Anterior cingulate cortex (tissue), 58 donors: Measurements from ENCODE around the gene RELN.
A peak's percentile ranks its signal among the peaks of the same experiment; 100 is the strongest.

ENCODE experiments used
- DNase-seq, 58 donors: peaks; one replicate each; lab custom pipeline; 2025; lab: John Stamatoyannopoulos, UW

RELN gene

DNA sequence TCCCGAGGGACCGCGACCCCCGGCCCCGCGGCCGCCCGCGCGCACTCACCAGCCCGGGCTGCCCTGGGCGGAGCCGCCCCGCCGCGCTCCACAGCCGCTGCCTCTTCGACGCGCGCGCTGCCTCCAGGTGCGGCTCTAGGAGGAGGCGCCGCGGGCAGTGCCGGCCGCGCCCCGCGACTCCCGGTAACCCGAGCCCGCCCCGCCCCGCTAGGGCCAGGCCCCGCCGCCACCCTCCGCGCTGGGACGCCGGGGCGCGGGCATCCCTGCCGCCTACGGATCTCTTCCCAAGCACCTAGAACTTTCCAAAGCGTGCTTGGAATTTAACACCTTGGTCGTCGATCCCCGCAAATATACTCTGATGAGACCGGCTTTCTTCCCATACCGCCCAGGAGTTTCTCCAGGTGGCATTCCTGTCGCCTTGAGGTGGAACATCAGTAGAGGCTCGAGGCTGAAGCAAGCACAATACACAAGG lies 543.4 kb downstream of the RELN start, which contains the start of gene SLC26A5:
Gene SLC26A5 (minus strand): TSS at position 159 of the 472 bp plus-strand sequence. CDS start 24,693 bp downstream, outside the sequence.
- DNase-seq, result no peak

DNA sequence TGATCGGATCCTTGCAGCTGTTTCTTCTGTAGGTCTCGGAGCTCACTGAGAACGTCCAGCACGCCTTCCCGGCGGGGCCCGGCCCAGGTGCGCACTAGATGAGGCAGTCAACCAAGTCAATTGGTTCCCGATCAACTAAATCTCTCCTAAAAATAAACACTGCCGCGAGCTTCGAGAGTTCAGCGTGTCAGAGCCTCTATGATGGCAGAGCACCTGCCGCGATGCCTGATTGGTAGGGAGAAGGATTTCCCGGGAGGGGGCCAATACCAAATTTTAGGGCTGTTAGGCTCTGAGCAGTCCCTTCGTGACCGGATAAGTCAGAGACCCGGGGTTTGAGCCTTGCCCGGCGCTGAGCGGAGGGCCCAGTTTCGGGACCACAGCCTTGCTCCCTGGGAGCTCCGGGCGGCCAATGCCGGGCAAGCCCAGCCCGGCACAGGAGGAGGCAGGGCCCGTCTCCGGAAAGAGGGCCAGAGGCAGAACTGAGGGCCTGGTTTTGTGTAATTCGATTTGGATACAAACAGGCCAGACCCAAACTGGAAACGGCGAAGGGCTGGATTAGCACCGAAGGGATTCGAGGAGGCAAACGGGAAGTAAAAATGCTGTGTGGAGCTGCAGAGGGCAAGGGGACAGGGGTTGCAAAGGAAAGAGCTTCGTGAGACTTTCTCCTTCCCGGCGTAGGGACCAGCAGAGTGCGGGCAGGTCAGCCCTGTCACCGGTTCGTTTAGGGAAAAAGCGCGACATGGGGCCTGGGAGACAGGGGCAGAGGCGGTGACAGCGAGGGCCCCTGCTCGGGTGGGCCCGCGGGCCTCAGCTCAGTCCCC lies 544.0 kb downstream of the RELN start:
- peak in 1 of 58 donors; percentile 0 for DNase-seq

DNA sequence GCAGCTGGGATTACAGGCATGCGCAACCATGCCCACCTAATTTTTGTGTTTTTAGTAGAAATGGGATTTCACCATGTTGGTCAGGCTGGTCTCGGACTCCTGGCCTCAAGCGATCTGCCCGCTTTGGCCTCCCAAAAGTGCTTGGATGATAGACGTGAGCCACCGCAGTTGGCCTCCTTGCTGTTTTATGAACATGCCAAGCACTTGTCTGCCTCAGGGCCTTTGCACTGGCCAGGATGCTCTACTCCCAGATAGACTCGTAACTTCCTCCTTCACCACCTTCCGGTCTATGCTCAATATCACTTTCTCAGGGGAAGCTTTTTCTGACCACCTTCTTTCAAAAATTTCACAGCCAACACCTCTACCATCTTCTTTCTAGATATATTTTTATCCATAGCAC lies 549.8 kb downstream of the RELN start:
- no peak for DNase-seq

DNA sequence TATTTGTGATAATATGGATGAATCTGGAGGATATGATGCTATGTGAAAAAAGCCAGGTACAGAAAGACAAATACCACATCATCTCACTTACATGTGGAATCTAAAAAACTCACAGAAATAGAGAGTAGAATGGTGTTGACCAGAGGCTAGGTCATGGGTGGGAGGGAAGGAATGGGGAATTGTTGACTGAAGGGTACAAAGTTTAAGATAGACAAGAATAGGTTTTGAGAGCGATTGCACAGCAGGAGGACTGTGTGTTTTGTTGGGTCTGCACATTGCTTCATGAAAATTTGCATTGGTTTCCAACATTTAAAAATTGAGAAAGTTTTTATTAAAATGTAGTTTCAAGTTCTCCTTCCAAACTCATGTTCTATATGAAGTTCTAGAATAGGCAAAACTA lies 551.8 kb downstream of the RELN start:
- DNase-seq, result no peak

DNA sequence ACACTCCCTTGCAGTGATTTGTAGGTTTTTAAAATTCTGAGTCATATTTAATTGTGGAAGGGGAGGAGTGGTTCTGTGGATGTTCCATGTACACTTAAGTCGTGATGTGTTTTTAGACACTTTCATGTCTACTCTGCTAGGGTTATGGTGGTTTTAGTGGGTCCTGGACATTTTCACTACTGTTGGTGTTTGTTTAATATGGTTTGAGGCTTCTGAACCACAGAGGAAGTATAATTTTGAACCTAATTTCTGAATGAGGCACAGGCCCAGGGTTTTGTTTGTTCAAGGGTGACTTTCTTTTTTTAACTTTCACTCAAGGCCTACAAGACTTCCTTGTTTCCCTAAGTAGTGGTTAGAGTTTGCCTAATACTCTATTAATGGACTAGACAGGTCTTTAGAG lies 556.7 kb downstream of the RELN start:
- no peak for DNase-seq

DNA sequence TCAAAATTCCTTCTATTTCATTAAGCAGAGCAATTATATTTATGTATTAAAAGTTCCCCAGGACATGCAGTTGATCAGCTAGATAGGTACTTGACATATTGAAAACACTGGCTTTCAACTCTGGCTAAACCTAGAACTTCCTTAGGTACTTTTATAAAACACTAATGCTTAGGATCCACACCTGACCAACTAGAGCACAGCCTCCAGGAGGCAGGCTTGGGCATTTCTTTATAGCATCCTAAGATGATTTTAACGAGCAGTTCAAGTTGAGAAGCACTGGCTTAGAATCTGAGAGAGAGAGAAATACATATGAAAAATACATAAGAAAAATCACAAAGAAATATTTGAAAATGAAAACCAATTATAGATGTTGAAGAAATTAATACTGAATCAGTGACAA lies 564.3 kb downstream of the RELN start:
- DNase-seq, result no peak

DNA sequence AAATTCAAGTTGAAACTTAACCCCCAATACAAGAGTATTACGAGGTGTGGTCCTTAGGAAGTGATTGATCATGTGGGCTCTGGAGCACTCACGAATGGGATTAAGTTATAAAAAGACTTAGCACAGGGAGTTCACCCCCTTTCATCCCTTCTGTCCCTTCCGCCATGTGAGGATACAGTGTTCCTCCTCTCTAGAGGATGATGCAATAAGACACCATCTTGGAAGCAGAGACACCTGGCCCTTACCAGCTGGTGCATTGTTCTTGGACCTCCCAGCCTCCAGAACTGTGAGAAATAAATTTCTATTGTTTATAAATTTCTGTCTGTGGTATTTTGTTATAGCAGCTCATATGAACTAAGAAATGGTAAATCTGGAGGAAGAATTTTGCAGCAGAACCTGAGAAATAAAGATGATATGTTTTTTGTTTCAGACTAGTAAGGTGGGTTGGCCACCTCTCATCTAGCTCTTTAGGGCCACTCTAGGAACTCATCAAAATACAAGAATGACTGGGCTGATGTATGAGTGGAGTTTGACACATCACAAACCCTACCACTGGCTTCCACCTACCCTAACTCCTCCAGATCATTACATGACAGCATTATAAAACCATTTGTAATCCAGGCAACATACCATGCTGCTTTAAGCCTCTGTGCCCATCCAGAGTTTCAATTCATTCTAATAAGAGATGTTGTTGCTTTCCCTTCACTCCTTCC lies 565.8 kb downstream of the RELN start:
- no peak for DNase-seq
